ENCODE data around the gene ETFBKMT.
"Not testable (repeated sequence)": the region's sequence is repeated elsewhere in the genome, so short reads cannot be mapped to it uniquely, and the experiment has no call there.

ETFBKMT gene

DNA sequence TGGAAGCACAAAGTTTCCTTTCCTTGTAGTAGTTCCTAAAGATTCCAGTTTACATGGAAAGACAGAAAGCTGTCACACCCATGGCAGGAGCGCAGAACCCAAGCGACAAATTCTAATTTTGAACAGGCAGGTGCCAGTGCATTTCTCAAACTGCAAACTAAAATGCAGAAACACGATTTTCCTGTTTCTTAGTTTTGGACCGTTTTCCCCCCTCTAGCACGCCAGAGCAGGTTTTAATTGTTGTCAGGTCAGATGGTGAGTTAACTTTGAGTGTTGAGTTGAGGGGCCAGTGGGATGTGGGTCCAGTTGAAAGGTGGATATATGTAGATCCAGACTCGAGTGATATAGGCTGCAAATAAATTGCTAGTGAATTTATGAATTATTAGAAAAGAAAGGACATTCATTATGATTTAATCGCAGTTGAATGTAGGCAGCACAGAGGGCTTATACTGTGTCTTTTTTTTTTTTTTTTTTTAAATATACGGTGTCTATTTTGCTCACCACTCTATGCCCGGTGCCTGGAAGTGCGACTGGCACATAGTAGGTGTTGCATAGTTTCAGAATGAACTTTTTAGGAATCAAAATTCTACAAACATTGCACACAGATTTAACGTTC is 909 bp upstream of the ETFBKMT start:
- DNase-seq, result no peak

DNA sequence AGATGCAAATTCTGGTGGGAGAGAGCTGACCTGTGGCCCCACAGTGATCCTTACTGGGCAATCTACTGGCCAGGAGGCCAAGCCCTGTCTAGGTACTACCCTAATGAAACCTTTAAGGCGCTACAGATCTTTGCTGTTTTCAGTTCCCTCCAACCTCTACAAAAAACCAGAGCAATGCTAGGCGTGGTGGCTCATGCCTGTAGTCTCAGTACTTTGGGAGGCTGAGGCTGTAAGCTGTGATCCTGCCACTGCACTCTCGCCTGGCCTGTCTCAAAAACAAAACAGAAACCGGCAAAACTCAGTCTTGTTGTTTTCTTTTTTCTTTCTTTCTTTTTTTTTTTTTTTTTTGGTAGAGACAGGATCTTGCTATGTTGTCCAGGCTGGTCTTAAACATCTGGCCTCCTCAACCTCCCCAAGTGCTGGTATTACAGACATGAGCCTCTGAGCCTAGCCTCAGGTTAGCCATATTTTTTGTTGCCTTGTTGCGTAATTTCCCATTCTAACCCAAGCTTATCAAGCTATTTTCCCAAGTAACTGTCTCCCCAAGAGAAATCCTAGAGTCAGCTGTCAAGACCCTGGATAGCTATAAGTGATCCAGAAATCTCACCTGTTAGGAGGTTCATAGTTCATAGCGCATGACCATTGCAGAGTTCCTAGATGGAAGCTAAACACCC is 2.8 kb downstream of the ETFBKMT start:
- no peak for DNase-seq

DNA sequence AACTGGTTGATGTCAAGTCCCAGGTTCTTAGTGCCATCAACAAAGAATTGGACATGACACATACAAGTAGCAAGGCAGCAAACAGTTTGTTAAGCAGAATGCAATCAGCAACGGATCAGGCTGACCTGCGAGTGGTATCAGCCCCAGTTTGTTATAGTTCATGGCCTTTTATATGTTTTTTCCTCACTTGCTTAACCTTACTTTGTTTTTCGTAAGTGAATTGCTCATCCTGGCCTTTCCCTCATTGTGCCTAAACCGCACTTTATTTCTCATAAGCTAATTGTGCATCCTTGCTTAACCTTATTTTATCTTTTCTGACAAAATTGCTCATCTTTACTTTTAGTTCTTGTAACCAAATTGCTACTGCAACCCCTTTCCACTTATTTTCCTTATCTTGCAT is 4.1 kb downstream of the ETFBKMT start:
- DNase-seq, result no peak

- DNase-seq, result no peak
Measured at GRCh38 chr12:31664038-31664437, 4.5 kb downstream of the ETFBKMT start.

GRCh38 chr12:31669020-31669419 is 9.5 kb downstream of the ETFBKMT start:
- no peak for DNase-seq

- DNase-seq, result not testable (repeated sequence)
Measured at GRCh38 chr12:31669582-31669981, 10.1 kb downstream of the ETFBKMT start.

DNA sequence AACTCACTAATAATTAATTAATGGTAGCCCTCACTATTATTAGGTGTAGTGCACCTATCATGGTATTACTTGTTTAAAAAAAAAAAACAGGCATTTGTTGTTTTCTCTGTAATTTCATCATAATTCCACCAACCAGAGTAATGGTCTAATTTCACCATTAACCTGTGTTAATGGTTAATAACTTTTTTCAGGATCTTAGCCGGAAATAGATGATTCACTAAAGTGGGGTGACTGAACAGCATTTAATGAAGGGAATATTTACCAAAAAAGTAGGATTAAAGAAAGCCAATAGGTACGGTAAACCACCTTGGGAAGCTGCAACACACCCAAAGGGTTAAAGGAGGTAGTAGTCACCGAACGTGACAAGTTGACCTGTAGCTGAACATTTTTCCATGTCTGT is 13.0 kb downstream of the ETFBKMT start:
- DNase-seq, result no peak

DNA sequence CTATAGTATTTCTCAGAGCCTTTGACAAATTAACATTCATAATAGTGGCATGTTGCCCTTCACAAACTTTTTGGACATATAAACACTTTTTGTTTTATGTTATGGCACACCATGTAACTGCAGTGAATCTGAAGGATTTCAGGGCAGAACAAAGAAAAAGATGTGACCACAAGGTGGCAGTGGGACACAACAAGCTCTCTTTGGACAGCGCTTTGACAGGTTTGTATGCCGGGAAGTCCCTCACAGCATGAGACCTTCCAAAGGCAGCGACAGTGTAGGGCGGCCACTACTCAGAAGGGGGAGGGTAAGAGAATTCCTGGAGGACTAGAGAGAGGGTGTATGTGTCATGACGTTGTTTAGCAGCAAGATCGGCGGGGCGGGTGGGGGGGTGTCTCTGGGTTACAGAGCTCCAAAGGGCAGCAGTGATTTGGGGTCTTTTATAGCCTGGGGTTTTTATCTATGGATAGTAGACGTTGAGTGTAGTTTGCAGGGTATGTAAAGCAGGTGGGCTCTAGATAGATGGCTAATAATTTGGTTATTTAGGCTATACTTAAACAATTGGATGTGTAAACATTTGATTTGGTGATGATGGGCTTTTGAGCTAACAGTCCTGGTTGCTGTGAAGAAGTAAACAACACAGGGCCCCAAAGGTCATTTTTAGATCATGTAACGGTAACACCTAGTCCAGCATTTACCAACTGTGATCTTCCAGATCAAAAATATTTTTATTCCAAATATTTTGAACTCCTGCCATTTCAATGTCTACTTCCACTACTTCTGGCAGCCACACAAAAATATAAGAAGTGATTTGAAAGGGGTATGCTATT is 22.9 kb downstream of the ETFBKMT start:
- peak; percentile 95 for DNase-seq

DNA sequence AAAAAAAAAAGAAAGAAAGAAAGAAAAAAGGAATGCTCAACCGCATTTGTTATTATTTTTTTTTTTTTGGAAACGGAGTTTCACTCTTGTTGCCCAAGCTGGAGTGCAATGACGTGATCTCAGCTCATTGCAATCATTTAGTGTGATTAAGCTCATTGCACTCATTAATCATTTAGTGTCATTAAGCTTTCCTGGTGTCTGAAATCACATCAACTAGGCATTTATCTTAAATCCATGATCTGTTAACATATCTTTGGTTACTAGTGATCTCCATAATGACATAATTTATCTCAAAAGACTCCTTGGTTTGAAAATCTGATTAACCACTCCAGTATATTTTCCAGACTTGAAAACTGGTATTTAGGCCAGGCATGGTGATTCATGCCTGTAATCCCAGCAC is 26.3 kb downstream of the ETFBKMT start:
- no peak for DNase-seq

DNA sequence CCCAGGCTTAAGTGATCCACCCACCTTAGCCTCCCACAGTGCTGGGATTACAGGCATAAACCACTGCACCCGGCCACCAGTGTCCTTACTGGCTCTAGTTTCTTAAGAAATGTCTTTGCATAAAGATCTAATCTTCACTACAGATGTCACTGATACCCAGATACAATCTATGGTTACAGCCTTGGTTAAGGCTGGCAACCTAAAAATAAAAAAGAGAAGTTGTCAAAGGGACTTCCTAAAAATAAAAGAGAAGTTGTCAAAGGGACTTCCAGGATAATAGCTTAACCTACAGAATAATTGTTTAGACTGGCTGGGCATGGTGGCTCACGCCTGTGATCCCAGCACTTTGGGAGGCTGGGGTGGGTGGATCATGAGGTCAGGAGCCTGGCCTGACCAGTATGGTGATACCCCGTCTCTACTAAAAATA is 27.6 kb downstream of the ETFBKMT start:
- no peak for DNase-seq

- not testable (repeated sequence) for DNase-seq
Measured at GRCh38 chr12:31689921-31690320, 30.4 kb downstream of the ETFBKMT start.

GRCh38 chr12:31702047-31702446 is 42.6 kb downstream of the ETFBKMT start:
- no peak for DNase-seq

DNA sequence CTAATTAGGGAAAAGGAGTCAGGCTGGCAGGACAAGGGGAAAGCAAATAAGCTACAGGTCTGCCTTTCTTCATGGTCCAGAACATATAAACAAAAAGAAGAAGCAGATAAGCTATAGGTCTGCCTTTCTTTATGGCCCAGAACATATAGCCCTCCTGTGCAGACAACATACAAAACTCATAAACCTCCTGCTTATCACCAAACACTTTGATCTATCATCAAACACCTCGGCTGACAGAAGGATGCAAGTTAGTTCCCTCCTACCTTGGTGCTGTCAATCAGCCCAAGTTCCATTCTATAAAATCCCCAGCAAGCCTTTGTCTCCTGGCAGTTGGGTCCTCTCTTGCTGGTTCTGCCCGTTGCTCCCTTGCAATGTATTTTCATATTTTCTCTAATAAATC is 46.1 kb downstream of the ETFBKMT start:
- DNase-seq, result no peak

- DNase-seq, result not testable (repeated sequence)
Measured at GRCh38 chr12:31708118-31708517, 48.6 kb downstream of the ETFBKMT start.

GRCh38 chr12:31710021-31710818 is 50.7 kb downstream of the ETFBKMT start:
- DNase-seq, result no peak

DNA sequence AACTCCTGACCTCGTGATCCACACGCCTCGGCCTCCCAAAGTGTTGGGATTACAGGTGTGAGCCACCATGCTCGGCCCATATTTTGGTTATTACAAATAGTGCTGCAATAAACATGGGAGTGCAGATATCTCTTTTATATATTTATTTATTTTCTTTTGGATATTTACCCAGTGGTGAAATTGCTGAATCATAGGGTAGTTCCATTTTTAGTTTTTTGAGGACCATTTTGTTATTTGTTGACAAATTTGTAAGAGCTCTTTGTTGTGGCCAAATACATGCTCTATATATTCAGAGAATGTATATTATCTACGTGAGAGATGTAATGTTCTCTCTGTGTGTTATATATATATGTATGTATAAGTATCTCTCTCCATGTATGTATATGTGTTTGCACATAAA is 53.4 kb downstream of the ETFBKMT start:
- DNase-seq, result no peak

DNA sequence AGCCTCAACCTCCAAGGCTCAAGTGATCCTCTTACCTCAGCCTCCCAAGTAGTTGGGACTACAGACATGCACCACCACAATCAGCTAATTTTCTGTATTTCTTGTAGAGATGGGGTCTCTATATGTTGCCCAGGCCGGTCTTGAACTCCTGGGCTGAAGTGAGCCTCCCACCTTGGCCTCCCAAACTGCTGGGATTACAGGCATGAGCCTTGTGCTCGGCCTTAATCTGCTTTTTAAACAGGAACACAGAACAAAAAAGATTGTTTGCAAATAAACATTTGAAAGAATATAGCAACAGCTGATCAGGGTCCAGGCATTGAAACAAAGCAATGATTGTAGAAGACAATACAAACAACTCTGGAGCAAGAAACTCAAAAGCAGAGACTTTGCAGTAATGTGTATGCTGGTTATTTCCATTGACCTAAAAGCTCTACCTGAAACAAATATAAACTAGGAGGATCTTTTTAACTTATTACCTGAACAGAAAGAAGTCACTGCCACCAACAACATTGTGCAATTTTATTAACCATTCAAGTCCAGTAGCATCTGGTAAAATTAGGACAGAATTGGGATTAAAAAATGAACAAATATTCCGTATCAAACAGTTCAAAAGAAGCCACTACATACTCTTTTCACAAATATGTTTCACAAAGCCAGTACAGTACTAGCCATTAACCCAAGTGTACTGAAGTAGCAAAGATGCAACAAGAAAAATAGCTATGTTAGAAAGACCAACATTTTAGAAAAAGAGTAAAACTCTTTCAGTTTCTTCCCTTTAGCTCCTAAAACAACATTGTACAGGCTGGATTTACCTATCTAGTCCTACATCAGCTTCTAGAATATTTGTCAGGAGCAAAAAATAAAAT is 55.2 kb downstream of the ETFBKMT start:
- DNase-seq, result no peak

GRCh38 chr12:31715283-31715825 is 55.9 kb downstream of the ETFBKMT start:
- DNase-seq, result no peak

DNA sequence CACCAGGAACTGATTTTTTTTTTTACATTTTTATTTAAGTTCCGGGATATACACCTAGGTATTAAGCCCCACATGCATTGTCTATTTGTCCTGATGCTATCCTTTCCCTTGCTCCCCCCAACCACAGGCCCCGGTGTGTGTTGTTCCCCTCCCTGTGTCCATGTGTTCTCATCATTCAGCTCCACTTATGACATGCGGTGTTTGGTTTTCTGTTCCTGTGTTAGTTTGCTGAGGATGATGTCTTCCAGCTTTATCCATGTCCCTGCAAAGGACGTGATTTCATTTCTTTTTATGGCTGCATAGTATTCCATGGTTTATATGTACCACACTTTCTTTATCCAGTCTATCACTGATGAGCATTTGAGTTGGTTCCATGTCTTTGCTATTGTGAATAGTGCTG is 57.5 kb downstream of the ETFBKMT start:
- not testable (repeated sequence) for DNase-seq

GRCh38 chr12:31718542-31719198 is 59.2 kb downstream of the ETFBKMT start:
- not testable (repeated sequence) for DNase-seq

DNA sequence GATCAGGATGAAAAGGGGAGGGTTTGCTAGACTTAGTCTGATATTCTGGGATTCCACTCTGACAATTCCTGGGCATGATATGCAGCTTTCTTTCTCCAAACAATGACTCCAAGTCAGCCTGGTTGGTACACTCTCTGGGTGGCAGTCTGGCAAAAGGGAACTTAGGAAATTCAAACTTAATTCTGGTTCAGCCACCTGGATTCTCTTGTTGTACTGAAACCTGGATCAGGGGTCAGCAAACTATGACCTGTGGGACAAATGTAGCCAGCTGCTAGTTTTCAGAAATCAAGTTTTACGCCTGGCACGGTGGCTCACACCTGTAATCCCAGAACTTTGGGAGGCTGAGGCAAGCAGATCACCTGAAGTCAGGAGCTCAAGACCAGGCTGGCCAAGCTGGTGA is 63.1 kb downstream of the ETFBKMT start:
- no peak for DNase-seq

Measured in NCI-H748 treated with DMSO at 0.1 percent for 48 hours (cell line).